Measurements from ENCODE around the gene IDH3B. TPM values are rescaled to one million over a fixed set of nuclear protein-coding genes. Genes with fewer than 3 reads are reported as not detected.

The IDH3B gene
- total and polyA plus RNA-seq, 2 of the 13 experiments (the other 11 are each of a cell fraction or from before 2014, with no cell fraction given) = 215 to 254 TPM

- 0 out of 2 replicates have a peak, but pooled peaks have one; percentile 39 for TF ChIP-seq ZNF235 (CRISPR knock-in tag; IDR thresholded peaks at IDR 0.05; ENCODE audit: borderline replicate concordance)
- no peak for TF ChIP-seq EP300 (IDR thresholded peaks at IDR 0.05; ENCODE audit: low read depth in 2 of 2, low read length in 2 of 2)
- TF ChIP-seq EP300 (CRISPR knock-in tag; IDR thresholded peaks at IDR 0.05; ENCODE audit: borderline replicate concordance) = no peak
- TF ChIP-seq SOX6 (IDR thresholded peaks at IDR 0.05) = no peak
- no peak for TF ChIP-seq SOX6 (CRISPR knock-in tag; IDR thresholded peaks at IDR 0.05)
- TF ChIP-seq, protein P1, sequence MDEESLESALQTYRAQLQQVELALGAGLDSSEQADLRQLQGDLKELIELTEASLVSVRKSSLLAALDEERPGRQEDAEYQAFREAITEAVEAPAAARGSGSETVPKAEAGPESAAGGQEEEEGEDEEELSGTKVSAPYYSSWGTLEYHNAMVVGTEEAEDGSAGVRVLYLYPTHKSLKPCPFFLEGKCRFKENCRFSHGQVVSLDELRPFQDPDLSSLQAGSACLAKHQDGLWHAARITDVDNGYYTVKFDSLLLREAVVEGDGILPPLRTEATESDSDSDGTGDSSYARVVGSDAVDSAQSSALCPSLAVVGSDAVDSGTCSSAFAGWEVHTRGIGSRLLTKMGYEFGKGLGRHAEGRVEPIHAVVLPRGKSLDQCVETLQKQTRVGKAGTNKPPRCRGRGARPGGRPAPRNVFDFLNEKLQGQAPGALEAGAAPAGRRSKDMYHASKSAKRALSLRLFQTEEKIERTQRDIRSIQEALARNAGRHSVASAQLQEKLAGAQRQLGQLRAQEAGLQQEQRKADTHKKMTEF (CRISPR knock-in tag; IDR thresholded peaks at IDR 0.05) = peak; percentile 87
- TF ChIP-seq SRF (IDR thresholded peaks at IDR 0.05; ENCODE audit: low read depth, low read length) = no peak
- peak; percentile 95 for TF ChIP-seq ZNF619 (CRISPR knock-in tag; IDR thresholded peaks at IDR 0.05)
- TF ChIP-seq IRF2 (CRISPR knock-in tag; IDR thresholded peaks at IDR 0.05) = no peak; the same call in 1 of the 2 replicates
- TF ChIP-seq, protein P2, sequence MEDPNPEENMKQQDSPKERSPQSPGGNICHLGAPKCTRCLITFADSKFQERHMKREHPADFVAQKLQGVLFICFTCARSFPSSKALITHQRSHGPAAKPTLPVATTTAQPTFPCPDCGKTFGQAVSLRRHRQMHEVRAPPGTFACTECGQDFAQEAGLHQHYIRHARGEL (CRISPR knock-in tag; IDR thresholded peaks at IDR 0.05) = no peak; the same call in 1 of the 2 replicates
- TF ChIP-seq, protein P3, sequence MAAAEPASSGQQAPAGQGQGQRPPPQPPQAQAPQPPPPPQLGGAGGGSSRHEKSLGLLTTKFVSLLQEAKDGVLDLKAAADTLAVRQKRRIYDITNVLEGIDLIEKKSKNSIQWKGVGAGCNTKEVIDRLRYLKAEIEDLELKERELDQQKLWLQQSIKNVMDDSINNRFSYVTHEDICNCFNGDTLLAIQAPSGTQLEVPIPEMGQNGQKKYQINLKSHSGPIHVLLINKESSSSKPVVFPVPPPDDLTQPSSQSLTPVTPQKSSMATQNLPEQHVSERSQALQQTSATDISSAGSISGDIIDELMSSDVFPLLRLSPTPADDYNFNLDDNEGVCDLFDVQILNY (CRISPR knock-in tag; conservative IDR thresholded peaks at IDR 0.05) = no peak
- peak; percentile 35; the same call in 1 of the 2 replicates for TF ChIP-seq ZNF329 (CRISPR knock-in tag; IDR thresholded peaks at IDR 0.05; ENCODE audit: low read depth)
- no peak for TF ChIP-seq SMARCC2 (IDR thresholded peaks at IDR 0.05)
- TF ChIP-seq ZNF788 (CRISPR knock-in tag; IDR thresholded peaks at IDR 0.05; ENCODE audit: borderline replicate concordance) = peak; percentile 15; the same call in 1 of the 2 replicates
- TF ChIP-seq NFKBIZ (CRISPR knock-in tag; IDR thresholded peaks at IDR 0.05) = no peak; the same call in none of the 2 replicates
- peak; percentile 94; the same call in 1 of the 2 replicates for TF ChIP-seq ZNF761 (CRISPR knock-in tag; conservative IDR thresholded peaks at IDR 0.05)
- peak; percentile 75; the same call in 1 of the 2 replicates for TF ChIP-seq SP4 (CRISPR knock-in tag; IDR thresholded peaks at IDR 0.05)
- no peak for TF ChIP-seq IRF1 (CRISPR knock-in tag; IDR thresholded peaks at IDR 0.05; ENCODE audit: low read depth)
- TF ChIP-seq ZNF207 (IDR thresholded peaks at IDR 0.05; ENCODE audit: borderline replicate concordance) = no peak
- no peak for TF ChIP-seq PLRG1 (conservative IDR thresholded peaks at IDR 0.05)
- no peak; the same call in 1 of the 2 replicates for TF ChIP-seq SMAD3 (CRISPR knock-in tag; IDR thresholded peaks at IDR 0.05)
- TF ChIP-seq KLF11 (CRISPR knock-in tag; IDR thresholded peaks at IDR 0.05) = peak; percentile 11; the same call in 1 of the 2 replicates
- peak; percentile 86 for TF ChIP-seq ARNTL (CRISPR knock-in tag; IDR thresholded peaks at IDR 0.05)
- no peak for TF ChIP-seq TFDP1 (CRISPR knock-in tag; IDR thresholded peaks at IDR 0.05; ENCODE audit: borderline replicate concordance)
- TF ChIP-seq ZNF224 (CRISPR knock-in tag; IDR thresholded peaks at IDR 0.05) = 0 out of 2 replicates have a peak, but pooled peaks have one; percentile 60
Measured at GRCh38 chr20:2652724-2653555, 11.1 kb downstream of the IDH3B start (continued).

Data from HepG2 (cell line).